Measurements from ENCODE around the gene PRDM13.
"Not testable (repeated sequence)": the region's sequence is repeated elsewhere in the genome, so short reads cannot be mapped to it uniquely, and the experiment has no call there.

The PRDM13 gene

GRCh38 chr6:99604166-99605073 is 2.2 kb upstream of the PRDM13 start:
- no peak for DNase-seq

GRCh38 chr6:99605074-99605734 is 1.4 kb upstream of the PRDM13 start:
- no peak for DNase-seq

GRCh38 chr6:99605911-99606655 is 550 bp upstream of the PRDM13 start:
- DNase-seq, result no peak

DNA sequence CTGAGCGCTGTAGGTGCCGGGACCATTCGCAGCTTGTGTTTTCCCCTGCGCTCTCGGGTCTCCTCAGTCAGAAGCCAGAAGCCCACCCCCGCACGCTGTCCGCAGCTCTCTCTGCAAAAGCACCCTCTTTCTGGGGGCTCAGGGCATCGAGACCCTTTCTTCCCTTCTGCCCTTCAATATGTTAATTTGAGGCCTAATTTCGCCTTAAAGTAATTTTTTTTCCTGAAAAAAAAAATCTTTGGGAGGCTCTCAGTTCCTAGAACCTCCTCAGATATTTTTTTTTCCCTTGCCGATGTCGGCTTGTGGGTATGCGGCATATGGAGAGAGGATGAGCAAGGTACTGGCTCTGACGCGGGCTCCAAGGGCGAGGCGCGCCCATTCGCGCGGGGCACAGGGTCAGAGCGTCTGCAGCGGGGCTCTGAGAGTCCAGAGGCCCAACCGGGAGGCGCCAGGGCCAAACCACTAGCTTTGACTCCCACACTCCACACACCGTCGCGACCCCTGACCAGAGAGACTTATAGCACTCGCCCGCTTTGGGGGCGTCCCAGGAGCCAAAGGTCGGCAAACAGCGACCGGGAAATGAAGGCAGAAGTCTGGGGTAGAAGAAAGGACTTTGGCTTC is 893 bp downstream of the PRDM13 start:
- DNase-seq, result no peak

- no peak for DNase-seq
These were observed 1.6 kb downstream of the PRDM13 start for GRCh38 chr6:99608059-99608885.

DNA sequence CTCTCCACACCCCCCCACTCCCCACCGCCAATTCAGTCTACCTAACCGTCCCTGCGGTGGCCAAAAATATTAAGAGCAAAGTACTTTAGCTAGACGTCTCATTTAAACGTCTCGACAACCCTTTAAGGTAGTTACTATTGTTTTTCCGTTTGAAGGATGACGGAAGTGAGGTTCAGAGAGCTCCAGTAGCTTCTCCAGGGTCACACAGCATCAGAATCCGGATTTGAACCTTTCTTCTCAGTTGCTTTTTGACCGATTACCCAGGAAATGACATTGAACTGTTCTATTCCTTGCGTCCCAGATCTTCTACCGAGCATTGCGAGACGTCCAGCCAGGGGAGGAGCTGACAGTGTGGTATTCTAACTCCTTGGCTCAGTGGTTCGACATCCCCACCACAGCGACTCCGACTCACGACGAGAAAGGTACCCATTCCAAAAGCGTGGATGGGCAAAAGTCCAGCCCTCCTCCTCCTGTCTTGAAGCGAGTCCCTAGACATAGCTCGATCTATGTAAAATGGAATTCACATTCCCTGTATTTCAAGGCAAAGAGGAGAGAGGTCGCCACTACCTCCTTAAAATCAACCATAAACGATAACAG is 2.4 kb downstream of the PRDM13 start:
- no peak for DNase-seq

GRCh38 chr6:99609905-99610489 is 3.4 kb downstream of the PRDM13 start:
- no peak for DNase-seq

DNA sequence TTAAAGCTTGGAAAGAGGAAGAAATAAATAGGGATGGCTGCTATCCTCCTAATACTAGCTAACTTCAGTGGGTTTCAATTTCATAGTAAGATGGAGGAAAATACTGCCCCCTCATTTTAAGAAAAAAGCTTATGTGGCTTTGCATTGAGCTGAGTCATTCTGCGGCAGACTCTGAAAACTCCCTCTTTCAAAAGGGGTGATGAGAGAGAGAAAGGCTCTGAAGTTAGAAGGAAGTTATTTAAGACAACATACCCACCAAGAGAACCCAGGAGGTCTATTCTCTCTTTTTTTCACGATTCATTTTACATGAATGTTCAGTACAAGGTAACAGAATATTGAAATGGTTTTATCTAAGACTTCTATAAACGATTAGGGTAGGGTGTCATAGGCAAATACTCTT is 4.5 kb downstream of the PRDM13 start:
- DNase-seq, result no peak

GRCh38 chr6:99612551-99613408 is 6.1 kb downstream of the PRDM13 start:
- DNase-seq, result no peak

DNA sequence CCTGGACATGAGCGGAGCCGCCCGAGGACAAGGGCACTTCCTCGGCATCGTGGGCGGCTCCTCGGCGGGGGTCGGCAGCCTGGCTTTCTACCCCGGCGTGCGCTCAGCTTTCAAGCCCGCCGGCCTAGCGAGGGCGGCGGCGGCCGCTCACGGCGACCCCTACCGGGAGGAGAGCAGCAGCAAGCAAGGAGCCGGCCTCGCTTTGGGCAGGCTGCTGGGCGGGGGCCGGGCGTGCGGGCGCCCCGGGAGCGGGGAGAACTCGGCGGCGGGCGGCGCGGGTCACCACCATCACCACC is 6.7 kb downstream of the PRDM13 start:
- no peak for DNase-seq

DNA sequence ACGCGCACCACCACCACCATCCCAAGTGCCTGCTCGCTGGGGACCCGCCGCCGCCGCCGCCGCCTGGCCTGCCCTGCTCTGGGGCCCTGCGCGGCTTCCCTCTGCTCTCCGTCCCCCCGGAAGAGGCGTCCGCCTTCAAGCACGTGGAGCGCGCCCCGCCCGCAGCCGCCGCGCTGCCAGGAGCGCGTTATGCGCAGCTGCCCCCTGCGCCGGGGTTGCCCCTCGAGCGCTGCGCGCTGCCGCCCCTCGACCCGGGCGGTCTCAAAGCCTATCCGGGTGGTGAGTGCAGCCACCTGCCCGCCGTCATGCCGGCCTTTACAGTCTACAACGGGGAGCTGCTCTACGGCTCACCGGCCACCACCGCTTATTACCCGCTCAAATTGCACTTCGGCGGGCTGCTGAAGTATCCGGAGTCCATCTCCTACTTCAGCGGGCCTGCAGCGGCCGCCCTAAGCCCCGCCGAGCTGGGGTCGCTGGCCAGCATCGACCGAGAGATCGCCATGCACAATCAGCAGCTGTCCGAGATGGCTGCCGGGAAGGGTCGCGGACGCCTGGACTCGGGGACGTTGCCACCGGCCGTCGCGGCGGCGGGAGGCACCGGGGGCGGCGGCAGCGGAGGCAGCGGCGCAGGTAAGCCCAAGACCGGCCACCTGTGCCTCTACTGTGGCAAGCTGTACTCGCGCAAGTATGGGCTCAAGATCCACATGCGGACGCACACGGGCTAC is 7.2 kb downstream of the PRDM13 start:
- DNase-seq, result no peak

DNA sequence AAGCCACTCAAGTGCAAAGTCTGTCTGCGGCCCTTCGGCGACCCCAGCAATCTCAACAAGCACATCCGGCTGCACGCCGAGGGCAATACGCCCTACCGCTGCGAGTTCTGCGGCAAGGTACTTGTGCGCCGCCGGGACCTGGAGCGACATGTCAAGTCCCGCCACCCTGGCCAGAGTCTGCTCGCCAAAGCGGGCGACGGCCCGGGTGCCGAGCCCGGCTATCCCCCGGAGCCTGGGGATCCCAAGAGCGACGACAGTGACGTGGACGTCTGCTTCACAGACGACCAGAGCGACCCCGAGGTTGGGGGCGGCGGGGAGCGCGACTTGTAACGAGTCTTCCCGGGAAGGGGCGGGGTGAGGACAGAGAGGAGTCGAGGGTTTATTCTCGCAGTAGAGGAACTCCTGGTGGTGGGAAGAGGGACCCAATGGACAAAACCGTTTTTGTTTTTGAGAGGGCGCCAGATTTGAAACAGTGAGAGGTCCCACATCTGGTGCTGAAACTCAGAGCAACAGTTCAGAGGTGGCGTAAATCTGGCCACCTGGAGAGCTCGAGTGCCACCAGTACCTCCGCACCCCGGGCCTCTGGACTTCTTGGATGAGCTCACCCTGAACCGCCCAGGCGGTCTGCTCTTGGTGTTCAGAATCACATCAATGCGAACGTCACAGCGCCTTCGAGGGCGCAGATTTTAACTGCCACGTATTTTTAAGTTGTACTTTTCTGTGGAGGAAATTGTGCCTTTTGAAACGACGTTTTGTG is 8.0 kb downstream of the PRDM13 start:
- DNase-seq, result no peak

- no peak for DNase-seq
These were observed 10.5 kb downstream of the PRDM13 start for GRCh38 chr6:99617131-99617530.

DNA sequence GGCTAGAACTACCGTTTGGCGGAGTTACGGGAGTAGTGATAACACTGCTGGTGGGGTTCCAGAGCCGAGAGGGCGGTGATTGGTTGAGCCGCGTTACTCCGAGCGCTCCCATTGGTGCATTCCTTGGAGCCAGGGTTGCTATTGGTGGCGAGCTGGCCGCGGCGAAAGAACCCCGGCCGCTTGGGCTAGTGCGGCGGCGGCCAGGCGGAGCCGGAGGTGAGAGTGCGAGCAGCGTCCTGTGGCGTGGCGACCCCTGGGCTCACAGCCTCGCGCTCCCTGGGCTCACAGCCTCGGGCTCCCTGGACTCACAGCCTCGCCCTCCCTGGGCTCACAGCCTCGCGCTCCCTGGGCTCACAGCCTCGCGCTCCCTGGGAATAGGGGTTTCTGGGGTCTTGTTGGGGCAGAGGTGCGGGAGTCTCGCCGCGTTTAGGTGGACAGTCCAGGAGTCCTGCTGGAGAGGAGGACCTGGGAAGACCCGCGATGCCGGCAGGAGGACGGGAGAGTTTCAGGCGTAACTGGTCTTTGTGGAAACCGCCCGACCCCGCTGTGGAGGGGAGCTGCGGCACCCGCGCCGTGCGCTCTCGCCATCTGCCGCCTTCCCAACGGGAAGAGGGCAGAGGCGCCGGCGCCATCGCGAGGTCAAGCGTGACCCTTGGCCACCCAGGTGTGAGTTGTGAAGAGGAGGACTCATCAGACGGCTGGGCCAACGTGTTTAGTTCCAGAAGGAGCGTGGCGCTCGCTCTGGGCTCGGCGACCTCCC is 12.2 kb downstream of the PRDM13 start:
- no peak for DNase-seq

GRCh38 chr6:99619409-99619762 is 12.8 kb downstream of the PRDM13 start:
- no peak for DNase-seq

DNA sequence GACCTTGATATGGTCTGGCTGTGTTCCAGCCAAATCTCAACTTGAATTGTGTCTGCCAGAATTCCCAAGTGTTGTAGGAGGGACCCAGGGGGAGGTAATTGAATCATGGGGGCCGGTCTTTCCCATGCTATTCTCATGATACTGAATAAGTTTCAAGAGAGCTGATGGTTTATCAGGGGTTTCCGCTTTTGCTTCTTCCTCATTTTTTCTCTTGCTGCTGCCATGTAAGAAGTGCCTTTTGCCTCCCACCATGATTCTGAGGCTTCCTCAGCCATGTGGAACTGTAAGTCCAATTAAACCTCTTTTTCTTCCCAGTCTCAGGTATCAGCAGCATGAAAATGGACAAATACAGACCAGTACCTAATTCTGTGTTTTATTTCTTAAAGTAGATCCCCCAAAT is 15.4 kb downstream of the PRDM13 start:
- not testable (repeated sequence) for DNase-seq

- no peak for DNase-seq
These were observed 22.7 kb downstream of the PRDM13 start for GRCh38 chr6:99629293-99629692.

DNA sequence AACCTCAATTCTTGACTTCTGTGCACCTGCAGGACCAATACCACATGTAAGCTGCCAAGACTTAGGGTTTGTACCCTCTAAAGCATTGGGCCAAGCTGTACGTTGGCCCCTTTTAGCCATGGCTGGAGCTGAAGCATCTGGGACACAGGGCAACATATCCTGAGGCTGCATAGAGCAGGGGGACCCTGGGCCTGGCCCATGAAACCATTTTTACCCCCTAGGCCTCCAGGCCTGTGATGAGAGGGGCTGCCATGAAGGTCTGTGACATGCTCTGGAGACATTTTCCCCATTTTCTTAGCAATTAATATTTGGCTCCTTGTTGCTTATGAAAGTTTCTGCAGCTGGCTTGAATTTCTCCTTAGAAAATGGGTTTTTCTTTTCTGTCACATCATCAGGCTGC is 31.0 kb downstream of the PRDM13 start:
- DNase-seq, result no peak
